ENCODE measurements around the gene RPL37. TPM values are rescaled to one million over a fixed set of nuclear protein-coding genes. Genes with fewer than 3 reads are reported as not detected.
"Not testable (repeated sequence)": the region's sequence is repeated elsewhere in the genome, so short reads cannot be mapped to it uniquely, and the experiment has no call there.

The RPL37 gene
- total RNA-seq, 1 donor: 247 TPM

- H3K4me3 ChIP-seq (ENCODE audit: low read depth, low read length): no peak overlapping the region
- no peak for TF ChIP-seq CTCF (IDR thresholded peaks at IDR 0.05; ENCODE audit: insufficient read depth, low read depth, low read length)
- no peak for DNase-seq (ENCODE audit: low read depth)
These were observed 6.0 kb downstream of the RPL37 start for GRCh38 chr5:40828690-40829661.

- no peak for TF ChIP-seq CTCF (IDR thresholded peaks at IDR 0.05; ENCODE audit: insufficient read depth, low read depth, low read length)
- no peak overlapping the region for H3K4me3 ChIP-seq (ENCODE audit: low read depth, low read length)
- DNase-seq (ENCODE audit: low read depth): no peak
These were observed 6.9 kb downstream of the RPL37 start for GRCh38 chr5:40828021-40828631.

DNA sequence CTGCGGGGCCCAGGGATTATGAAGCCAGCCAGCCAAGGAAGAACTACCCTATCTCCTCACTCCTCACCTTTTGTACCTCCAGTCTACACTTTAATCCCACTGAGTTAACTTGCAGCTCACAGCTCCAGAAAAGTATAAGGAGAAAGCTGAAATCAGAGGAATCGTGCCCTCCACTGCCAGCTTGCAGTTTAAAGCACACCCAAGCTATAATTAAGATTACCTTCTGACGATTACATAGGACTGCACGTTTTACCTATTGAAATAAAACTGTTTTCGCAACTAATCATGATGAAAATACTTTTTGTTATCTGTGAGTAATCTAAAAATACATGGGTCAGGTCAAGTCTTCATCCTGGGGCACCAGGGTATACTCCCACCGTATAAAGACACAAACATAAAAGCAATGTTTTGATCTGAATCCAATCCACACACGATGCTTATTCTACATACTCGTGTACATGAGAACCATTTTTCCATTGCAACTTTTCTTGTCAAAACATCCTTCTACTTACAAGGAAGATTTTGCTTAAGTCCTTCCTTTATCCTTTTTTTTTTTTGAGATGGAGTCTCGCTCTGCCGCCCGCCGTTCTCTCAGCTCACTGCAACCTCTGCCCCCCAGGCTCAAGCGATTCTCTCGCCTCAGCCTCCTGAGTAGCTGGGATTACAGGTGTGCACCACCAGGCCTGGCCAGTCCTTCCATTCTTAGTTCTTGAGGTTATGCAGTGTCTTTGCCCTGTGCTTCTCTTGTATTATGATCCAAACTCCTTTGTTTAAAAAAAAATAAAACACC lies 7.6 kb downstream of the RPL37 start:
- no peak for DNase-seq (ENCODE audit: low read depth)
- no peak overlapping the region for H3K4me3 ChIP-seq (ENCODE audit: low read depth, low read length)
- no peak for TF ChIP-seq CTCF (IDR thresholded peaks at IDR 0.05; ENCODE audit: insufficient read depth, low read depth, low read length)

GRCh38 chr5:40826489-40827187 lies 8.4 kb downstream of the RPL37 start:
- no peak overlapping the region for H3K4me3 ChIP-seq (ENCODE audit: low read depth, low read length)
- no peak for TF ChIP-seq CTCF (IDR thresholded peaks at IDR 0.05; ENCODE audit: insufficient read depth, low read depth, low read length)
- DNase-seq (ENCODE audit: low read depth): no peak

DNA sequence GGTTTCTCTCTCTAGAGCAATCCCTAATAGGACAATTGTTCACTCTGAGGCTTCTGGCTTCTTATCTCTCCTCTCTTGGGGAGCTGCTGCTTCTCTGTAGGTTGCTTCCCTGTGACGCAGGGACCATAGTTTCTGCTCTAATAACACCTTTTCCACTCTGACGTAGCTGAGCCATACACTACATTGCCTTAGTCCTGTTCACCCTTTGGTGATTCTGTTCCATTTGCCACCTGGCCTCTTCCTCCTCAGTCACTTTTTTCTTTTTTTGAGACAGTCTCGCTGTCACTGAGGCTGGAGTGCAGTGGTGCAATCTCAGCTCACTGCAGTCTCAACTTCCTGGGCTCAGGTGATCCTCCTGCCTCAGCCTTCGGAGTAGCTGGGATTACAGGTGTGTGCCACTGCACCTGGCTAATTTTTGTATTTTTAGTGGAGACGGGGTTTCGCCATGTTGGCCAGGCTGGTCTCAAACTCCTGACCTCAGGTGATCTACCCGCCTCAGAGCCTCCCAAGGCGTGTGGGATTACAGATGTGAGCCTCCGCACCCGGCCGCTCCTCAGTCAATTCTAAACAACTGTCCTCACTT lies 9.5 kb downstream of the RPL37 start:
- not testable (repeated sequence) for DNase-seq (ENCODE audit: low read depth); H3K4me3 ChIP-seq (ENCODE audit: low read depth, low read length)

DNA sequence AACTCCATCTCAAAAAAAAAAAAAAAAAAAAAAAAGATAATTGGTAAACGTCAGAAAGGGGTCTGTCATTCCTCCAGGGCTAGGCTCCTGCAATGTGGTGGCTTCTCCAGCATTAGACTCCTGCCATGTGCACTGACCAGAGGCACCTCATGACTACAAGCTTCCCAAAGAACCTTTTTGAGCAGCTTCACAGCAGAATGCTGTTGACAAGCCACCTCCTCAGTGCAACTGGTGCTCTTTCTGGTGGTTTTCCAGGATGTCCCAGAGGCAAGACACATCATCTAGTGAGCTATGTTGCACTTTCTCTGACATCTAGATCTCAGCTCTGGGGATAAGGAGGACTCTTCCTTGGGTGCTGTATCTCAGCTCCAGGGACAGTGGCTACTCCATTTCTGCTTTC lies 11.6 kb downstream of the RPL37 start:
- DNase-seq (ENCODE audit: low read depth): no peak
- TF ChIP-seq CTCF (IDR thresholded peaks at IDR 0.05; ENCODE audit: insufficient read depth, low read depth, low read length): no peak
- no peak overlapping the region for H3K4me3 ChIP-seq (ENCODE audit: low read depth, low read length)

All from fibroblast of villous mesenchyme (primary cell).